ENCODE results near the gene DDIT3.

GRCh38 chr12:57558864-57559263 is 38.5 kb upstream of the DDIT3 start:
- TF ChIP-seq CTCF (IDR thresholded peaks at IDR 0.05 in 8 of 11, conservative IDR thresholded peaks at IDR 0.05 in 3 of 11), result no peak
- no peak for TF ChIP-seq POLR2A (IDR thresholded peaks at IDR 0.05)

Measured in spleen (tissue), 7 donors.